SK-N-SH treated with all-trans-retinoic acid at 6 μM for 48 hours (cell line): ENCODE results near the gene SETD3.

Experiments
- ATAC-seq: fragments of 200-7000 bp; cut with Tn5 transposase; 3 replicates; pipeline ENCODE4 v1.9.1; 2020; ENCODE audit warnings: mild to moderate bottlenecking, moderate library complexity
- ARNTL ChIP-seq: fragments of 450-650 bp; formaldehyde crosslinking; IDR thresholded peaks from 2 replicates; pipeline ENCODE4 v1.5.0; 2020; ENCODE audit warnings: low read depth, mild to moderate bottlenecking, moderate library complexity, borderline replicate concordance
- BACH2 ChIP-seq: fragments of 250-450 bp; sonication (Bioruptor Pico); IDR thresholded peaks from 2 replicates; pipeline ENCODE4 v1.9.0; 2021; ENCODE audit warnings: mild to moderate bottlenecking, borderline replicate concordance
- CREB5 ChIP-seq: fragments of 250-450 bp; sonication (Bioruptor Pico); IDR thresholded peaks from 2 replicates; pipeline ENCODE4 v1.5.1; 2020; ENCODE audit warnings: low read depth, mild to moderate bottlenecking, moderate library complexity
- CSDC2 ChIP-seq: fragments of 250-450 bp; sonication (Bioruptor Pico); IDR thresholded peaks from 2 replicates; pipeline ENCODE4 v1.5.0; 2020; ENCODE audit warnings: mild to moderate bottlenecking, moderate library complexity
- ESRRG ChIP-seq: fragments of 250-450 bp; sonication (Bioruptor Pico); IDR thresholded peaks from 2 replicates; pipeline ENCODE4 v1.6.1; 2021; ENCODE audit warnings: mild to moderate bottlenecking
- GLIS3 ChIP-seq: fragments of 250-450 bp; sonication (Bioruptor Pico); IDR thresholded peaks from 2 replicates; pipeline ENCODE4 v1.5.0; 2020; ENCODE audit warnings: mild to moderate bottlenecking, moderate library complexity
- ISL1 ChIP-seq: fragments of 250-450 bp; sonication (Bioruptor Pico); IDR thresholded peaks from 2 replicates; pipeline ENCODE4 v2.1.2; 2022; ENCODE audit warnings: mild to moderate bottlenecking, moderate library complexity
- OSR1 ChIP-seq: fragments of 250-450 bp; sonication (Bioruptor Pico); IDR thresholded peaks from 2 replicates; pipeline ENCODE4 v1.8.0; 2022; ENCODE audit warnings: moderate library complexity, mild to moderate bottlenecking, inconsistent platforms
- PATZ1 ChIP-seq: fragments of 250-450 bp; sonication (Bioruptor Pico); IDR thresholded peaks from 2 replicates; pipeline ENCODE4 v1.8.0; 2020; ENCODE audit warnings: mild to moderate bottlenecking, moderate library complexity, borderline replicate concordance
- PPARA ChIP-seq: fragments of 250-450 bp; sonication (Bioruptor Pico); IDR thresholded peaks from 2 replicates; pipeline ENCODE4 v1.5.0; 2020; ENCODE audit warnings: mild to moderate bottlenecking, borderline replicate concordance
- RARB ChIP-seq: fragments of 250-450 bp; sonication (Bioruptor Pico); IDR thresholded peaks from 2 replicates; pipeline ENCODE4 v1.8.0; 2021; ENCODE audit warnings: mild to moderate bottlenecking, moderate library complexity
- SNAI2 ChIP-seq: fragments of 250-450 bp; sonication (Bioruptor Pico); IDR thresholded peaks from 2 replicates; pipeline ENCODE4 v1.5.0; 2020; ENCODE audit warnings: mild to moderate bottlenecking, moderate library complexity
- TCF4 ChIP-seq: fragments of 250-450 bp; sonication (Bioruptor Pico); IDR thresholded peaks from 2 replicates; pipeline ENCODE4 v1.8.0; 2021; ENCODE audit warnings: mild to moderate bottlenecking, moderate library complexity, borderline replicate concordance
- TOX ChIP-seq: fragments of 250-450 bp; sonication (Bioruptor Pico); IDR thresholded peaks from 2 replicates; pipeline ENCODE4 v1.8.0; 2021; ENCODE audit warnings: mild to moderate bottlenecking, moderate library complexity, borderline replicate concordance
- ZC3H10 ChIP-seq: fragments of 250-450 bp; sonication (Bioruptor Pico); IDR thresholded peaks from 2 replicates; pipeline ENCODE4 v1.5.1; 2021; ENCODE audit warnings: mild to moderate bottlenecking, moderate library complexity
- ZFP3 ChIP-seq: fragments of 250-450 bp; sonication (Bioruptor Pico); IDR thresholded peaks from 2 replicates; pipeline ENCODE4 v1.5.0; 2020; ENCODE audit warnings: mild to moderate bottlenecking, moderate library complexity
- ZFP30 ChIP-seq: fragments of 450-650 bp; formaldehyde crosslinking; IDR thresholded peaks from 2 replicates; pipeline ENCODE4 v1.5.0; 2022; ENCODE audit warnings: mild to moderate bottlenecking, moderate library complexity
- ZNF565 ChIP-seq: fragments of 450-650 bp; formaldehyde crosslinking; conservative IDR thresholded peaks from 2 replicates; pipeline ENCODE4 v1.5.0; 2020; ENCODE audit warnings: low read depth, mild to moderate bottlenecking, moderate library complexity
- ZNF70 ChIP-seq: fragments of 450-650 bp; formaldehyde crosslinking; IDR thresholded peaks from 2 replicates; pipeline ENCODE4 v1.5.0; 2020; ENCODE audit warnings: mild to moderate bottlenecking, moderate library complexity
- ZNF8 ChIP-seq: fragments of 450-650 bp; formaldehyde crosslinking; IDR thresholded peaks from 2 replicates; pipeline ENCODE4 v1.5.0; 2020; ENCODE audit warnings: mild to moderate bottlenecking, moderate library complexity
- TF ChIP-seq, protein P1 (sequence below): fragments of 250-450 bp; sonication (Bioruptor Pico); IDR thresholded peaks from 2 replicates; pipeline ENCODE4 v1.8.0; 2021; ENCODE audit warnings: low read depth, mild to moderate bottlenecking, moderate library complexity, borderline replicate concordance
- TF ChIP-seq, protein P2 (sequence below): fragments of 250-450 bp; sonication (Bioruptor Pico); IDR thresholded peaks from 2 replicates; pipeline ENCODE4 v1.5.0; 2020; ENCODE audit warnings: mild to moderate bottlenecking, moderate library complexity

The SETD3 gene

DNA sequence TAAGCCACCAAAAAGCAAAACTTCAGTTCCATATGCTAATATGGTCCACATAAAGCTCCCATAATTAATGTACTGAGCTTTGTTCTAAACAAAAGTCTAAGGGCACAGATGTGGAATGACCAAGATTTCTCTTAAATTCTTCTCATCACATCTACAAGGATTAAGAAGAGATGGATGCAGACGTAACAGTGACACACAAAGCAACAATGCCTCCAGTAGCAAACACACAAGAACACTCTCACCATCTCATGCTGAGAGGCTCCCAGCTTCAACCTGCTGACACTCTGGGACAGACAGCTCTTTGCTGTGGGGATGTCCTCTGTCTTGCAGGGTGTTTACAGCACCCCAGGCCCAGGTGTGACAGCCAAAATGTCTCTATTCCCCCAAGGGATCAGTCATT lies 48.2 kb downstream of the SETD3 start:
- TF ChIP-seq RARB (CRISPR knock-in tag) (no peak), BACH2 (no peak), ZFP3 (no peak), ARNTL (no peak), OSR1 (no peak), ESRRG (CRISPR knock-in tag) (no peak), ZNF8 (no peak), PPARA (CRISPR knock-in tag) (no peak), CSDC2 (CRISPR knock-in tag) (no peak), CREB5 (CRISPR knock-in tag) (no peak), ZFP30 (CRISPR knock-in tag) (no peak), ZNF565 (CRISPR knock-in tag) (no peak), GLIS3 (no peak), TOX (CRISPR knock-in tag) (no peak), ISL1 (CRISPR knock-in tag) (no peak)
- TF ChIP-seq, protein P1, sequence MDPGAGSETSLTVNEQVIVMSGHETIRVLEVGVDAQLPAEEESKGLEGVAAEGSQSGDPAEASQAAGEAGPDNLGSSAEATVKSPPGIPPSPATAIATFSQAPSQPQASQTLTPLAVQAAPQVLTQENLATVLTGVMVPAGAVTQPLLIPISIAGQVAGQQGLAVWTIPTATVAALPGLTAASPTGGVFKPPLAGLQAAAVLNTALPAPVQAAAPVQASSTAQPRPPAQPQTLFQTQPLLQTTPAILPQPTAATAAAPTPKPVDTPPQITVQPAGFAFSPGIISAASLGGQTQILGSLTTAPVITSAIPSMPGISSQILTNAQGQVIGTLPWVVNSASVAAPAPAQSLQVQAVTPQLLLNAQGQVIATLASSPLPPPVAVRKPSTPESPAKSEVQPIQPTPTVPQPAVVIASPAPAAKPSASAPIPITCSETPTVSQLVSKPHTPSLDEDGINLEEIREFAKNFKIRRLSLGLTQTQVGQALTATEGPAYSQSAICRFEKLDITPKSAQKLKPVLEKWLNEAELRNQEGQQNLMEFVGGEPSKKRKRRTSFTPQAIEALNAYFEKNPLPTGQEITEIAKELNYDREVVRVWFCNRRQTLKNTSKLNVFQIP (CRISPR knock-in tag), result no peak
- peak; percentile 38; the same call in 2 of the 3 replicates for ATAC-seq

DNA sequence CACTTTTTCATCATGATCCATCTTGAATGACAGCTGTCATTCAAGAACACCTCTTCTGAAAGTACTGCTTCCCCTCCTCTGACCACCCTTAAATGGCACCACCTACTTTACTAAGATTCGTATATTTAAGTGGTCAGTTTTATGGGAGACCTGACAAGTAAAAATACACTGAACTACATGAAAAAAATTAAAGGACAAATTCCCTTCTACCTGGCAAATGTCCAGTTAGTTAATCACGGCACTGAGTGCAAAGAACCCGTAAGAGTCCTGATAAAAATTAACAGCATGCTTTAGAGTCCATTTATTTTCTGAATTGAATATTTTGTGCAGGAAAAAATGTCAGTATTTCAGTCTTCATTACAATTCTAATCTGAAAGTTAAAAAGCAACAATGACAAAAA lies 48.7 kb downstream of the SETD3 start:
- ATAC-seq, result no peak
- TF ChIP-seq ZNF70 (no peak), ZFP30 (CRISPR knock-in tag) (no peak), BACH2 (no peak), TOX (CRISPR knock-in tag) (no peak), ZNF8 (no peak), TCF4 (no peak), ESRRG (CRISPR knock-in tag) (no peak), ZFP3 (no peak)

GRCh38 chr14:99430491-99430890 lies 50.2 kb downstream of the SETD3 start:
- no peak for TF ChIP-seq PATZ1 (CRISPR knock-in tag)
- TF ChIP-seq SNAI2 (CRISPR knock-in tag), result no peak
- TF ChIP-seq TCF4, result no peak
- TF ChIP-seq ZC3H10 (CRISPR knock-in tag), result no peak
- TF ChIP-seq CSDC2 (CRISPR knock-in tag), result no peak
- TF ChIP-seq RARB (CRISPR knock-in tag), result no peak
- no peak for TF ChIP-seq ARNTL
- TF ChIP-seq OSR1, result no peak
- TF ChIP-seq BACH2, result no peak
- TF ChIP-seq TOX (CRISPR knock-in tag), result no peak
- TF ChIP-seq, protein P1 (CRISPR knock-in tag), result no peak
- TF ChIP-seq ISL1 (CRISPR knock-in tag), result no peak
- no peak for TF ChIP-seq CREB5 (CRISPR knock-in tag)
- TF ChIP-seq, protein P2, sequence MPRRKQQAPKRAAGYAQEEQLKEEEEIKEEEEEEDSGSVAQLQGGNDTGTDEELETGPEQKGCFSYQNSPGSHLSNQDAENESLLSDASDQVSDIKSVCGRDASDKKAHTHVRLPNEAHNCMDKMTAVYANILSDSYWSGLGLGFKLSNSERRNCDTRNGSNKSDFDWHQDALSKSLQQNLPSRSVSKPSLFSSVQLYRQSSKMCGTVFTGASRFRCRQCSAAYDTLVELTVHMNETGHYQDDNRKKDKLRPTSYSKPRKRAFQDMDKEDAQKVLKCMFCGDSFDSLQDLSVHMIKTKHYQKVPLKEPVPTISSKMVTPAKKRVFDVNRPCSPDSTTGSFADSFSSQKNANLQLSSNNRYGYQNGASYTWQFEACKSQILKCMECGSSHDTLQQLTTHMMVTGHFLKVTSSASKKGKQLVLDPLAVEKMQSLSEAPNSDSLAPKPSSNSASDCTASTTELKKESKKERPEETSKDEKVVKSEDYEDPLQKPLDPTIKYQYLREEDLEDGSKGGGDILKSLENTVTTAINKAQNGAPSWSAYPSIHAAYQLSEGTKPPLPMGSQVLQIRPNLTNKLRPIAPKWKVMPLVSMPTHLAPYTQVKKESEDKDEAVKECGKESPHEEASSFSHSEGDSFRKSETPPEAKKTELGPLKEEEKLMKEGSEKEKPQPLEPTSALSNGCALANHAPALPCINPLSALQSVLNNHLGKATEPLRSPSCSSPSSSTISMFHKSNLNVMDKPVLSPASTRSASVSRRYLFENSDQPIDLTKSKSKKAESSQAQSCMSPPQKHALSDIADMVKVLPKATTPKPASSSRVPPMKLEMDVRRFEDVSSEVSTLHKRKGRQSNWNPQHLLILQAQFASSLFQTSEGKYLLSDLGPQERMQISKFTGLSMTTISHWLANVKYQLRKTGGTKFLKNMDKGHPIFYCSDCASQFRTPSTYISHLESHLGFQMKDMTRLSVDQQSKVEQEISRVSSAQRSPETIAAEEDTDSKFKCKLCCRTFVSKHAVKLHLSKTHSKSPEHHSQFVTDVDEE (CRISPR knock-in tag), result no peak
- no peak for TF ChIP-seq ZFP30 (CRISPR knock-in tag)
- TF ChIP-seq ZNF565 (CRISPR knock-in tag), result no peak
- no peak for TF ChIP-seq ESRRG (CRISPR knock-in tag)
- TF ChIP-seq GLIS3, result no peak
- peak; percentile 19; the same call in 1 of the 3 replicates for ATAC-seq
